Tibial artery (tissue), 4 donors: ENCODE data around the gene MYBBP1A.
A peak's percentile ranks its signal among the peaks of the same experiment; 100 is the strongest.

ENCODE experiments used
- DNase-seq, 2 donors: peaks; one replicate each; pipeline ENCODE4 v3.0.0-alpha.2; 2019
- H3K27ac ChIP-seq, 2 donors: fragments of 200-600 bp; sonication (generic) in 1 of 2; 1 replicate in 1 of 2; 2 replicates in 1 of 2; pipeline ENCODE4 v1.5.1; 2018 to 2019; ENCODE audit warnings: mild to moderate bottlenecking in 1 of 2
- H3K27me3 ChIP-seq, 2 donors: fragments of 200-600 bp; sonication (generic) in 1 of 2; one replicate each; pipeline versions ENCODE4 v1.5.1 to v1.6.0; 2016 to 2019
- H3K36me3 ChIP-seq, 3 donors: fragments of 200-600 bp; sonication (generic) in 2 of 3; one replicate each; pipeline ENCODE4 v1.5.1; 2016 to 2019; ENCODE audit warnings: mild to moderate bottlenecking in 2 of 3
- H3K4me1 ChIP-seq, 4 donors: fragments of 200-600 bp; sonication (generic) in 2 of 4; 1 replicate in 3 of 4; 2 replicates in 1 of 4; pipeline ENCODE4 v1.5.1; 2016 to 2019
- H3K4me3 ChIP-seq, 2 donors: fragments of 200-600 bp; sonication (generic) in 1 of 2; 1 replicate in 1 of 2; 2 replicates in 1 of 2; pipeline ENCODE4 v1.5.1; 2018 to 2019; ENCODE audit warnings: mild to moderate bottlenecking in 2 of 2
- H3K9me3 ChIP-seq, 3 donors: fragments of 200-600 bp; sonication (generic) in 1 of 3; one replicate each; pipeline ENCODE4 v1.5.1; 2016 to 2019
- intact Hi-C: fragments of 100-400 bp; cut with DNase I; formaldehyde crosslinking; loops from one replicate; pipeline ENCODE4 v1.15.0; 2023; ENCODE audit warnings: low total_unique reads
- TF ChIP-seq, protein P1 (sequence below), 2 experiments: fragments of 200-600 bp in 1 of 2; fragments of 450-650 bp in 1 of 2; IDR thresholded peaks; one replicate each; pipeline ENCODE4 v1.5.1; 2017 to 2019; ENCODE audit warnings: antibody characterized with exemption in 2 of 2, mild to moderate bottlenecking in 1 of 2, moderate library complexity in 1 of 2

MYBBP1A gene

DNA sequence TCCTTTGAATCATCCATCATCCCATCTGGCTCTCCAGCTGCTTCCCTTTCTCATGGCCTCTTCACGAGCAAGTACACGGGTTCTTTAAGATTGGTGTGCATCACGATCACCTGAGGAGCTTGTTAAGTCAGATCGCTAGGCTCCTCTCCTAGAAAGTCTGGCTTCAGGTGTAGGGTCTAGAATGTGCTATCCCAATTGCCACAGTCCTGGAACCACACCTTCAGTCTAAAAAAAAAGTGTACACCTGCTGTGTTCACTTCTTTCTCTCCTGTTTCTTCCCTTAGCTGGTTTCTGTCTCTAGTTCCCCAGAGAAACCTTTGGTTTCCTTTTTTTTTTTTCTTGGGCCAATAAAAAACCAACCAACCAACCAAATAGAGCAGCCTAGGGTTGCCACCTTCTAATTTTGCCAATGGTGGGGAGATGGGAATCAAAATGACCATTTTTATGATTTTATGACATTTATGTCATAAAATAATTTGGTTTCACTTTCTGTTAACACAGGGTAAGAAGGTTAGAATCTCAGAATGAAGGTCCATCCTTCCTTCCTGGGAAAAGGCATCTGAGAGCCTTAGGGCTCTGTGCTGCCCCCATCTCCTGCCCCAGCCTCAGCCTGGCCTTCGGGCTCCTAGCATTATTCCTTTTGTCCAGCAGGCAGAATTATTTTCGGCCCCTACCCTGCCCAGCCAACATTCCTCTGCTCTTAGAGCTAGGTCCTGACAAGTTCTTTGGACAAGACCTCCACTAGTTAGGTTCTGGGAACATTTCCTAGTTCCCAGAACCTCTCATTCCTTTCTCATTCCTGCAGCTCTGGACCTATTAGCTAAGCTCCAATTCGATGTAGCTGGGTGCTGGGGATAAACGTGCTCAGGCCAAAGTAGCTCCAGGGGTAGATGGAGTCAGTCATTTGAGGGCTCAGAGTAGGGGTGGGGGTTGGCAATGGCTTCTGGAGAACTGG, 7.1 kb upstream of the MYBBP1A start:
- intact Hi-C loops: no loop called here
- peak overlapping the region; percentile 65 to 70 for H3K27ac ChIP-seq
- no peaks in the 10 kb centered on the region for H3K9me3 ChIP-seq
- DNase-seq: no peak
- no peaks in the 10 kb centered on the region for H3K36me3 ChIP-seq
- peaks cover 0 to 35% (median 13%) of the 10 kb centered on the region in 4 donors for H3K4me1 ChIP-seq
- TF ChIP-seq, protein P1, sequence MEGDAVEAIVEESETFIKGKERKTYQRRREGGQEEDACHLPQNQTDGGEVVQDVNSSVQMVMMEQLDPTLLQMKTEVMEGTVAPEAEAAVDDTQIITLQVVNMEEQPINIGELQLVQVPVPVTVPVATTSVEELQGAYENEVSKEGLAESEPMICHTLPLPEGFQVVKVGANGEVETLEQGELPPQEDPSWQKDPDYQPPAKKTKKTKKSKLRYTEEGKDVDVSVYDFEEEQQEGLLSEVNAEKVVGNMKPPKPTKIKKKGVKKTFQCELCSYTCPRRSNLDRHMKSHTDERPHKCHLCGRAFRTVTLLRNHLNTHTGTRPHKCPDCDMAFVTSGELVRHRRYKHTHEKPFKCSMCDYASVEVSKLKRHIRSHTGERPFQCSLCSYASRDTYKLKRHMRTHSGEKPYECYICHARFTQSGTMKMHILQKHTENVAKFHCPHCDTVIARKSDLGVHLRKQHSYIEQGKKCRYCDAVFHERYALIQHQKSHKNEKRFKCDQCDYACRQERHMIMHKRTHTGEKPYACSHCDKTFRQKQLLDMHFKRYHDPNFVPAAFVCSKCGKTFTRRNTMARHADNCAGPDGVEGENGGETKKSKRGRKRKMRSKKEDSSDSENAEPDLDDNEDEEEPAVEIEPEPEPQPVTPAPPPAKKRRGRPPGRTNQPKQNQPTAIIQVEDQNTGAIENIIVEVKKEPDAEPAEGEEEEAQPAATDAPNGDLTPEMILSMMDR (IDR thresholded peaks at IDR 0.05): no peak
- no peaks in the 10 kb centered on the region for H3K27me3 ChIP-seq
- peak overlapping the region in 1 of 2 donors; percentile 17 for H3K4me3 ChIP-seq

DNA sequence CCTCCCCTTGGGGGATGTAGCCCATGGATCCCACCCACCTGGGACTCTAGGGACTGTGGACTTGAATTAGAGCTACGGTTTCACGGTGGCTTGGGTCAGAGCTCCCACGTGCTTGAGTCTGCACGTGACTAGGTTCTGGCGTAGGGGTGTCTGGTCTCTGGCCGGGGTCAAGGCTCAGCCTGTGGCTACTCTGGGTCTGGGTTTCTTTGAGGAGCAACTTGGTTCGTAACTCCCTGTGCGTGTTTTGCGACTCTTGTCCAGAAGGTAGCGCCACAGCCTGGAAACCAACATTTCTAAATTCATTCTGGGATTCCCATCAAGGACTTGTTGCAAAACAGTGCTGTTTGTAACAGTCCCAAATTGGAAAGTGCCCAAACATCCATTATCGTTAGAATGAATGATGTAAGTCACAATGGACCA, 5.7 kb upstream of the MYBBP1A start:
- Histone ChIP-seq H3K36me3 (no peaks in the 10 kb centered on the region), H3K27me3 (no peaks in the 10 kb centered on the region), H3K4me1 (peaks cover 0 to 39% (median 17%) of the 10 kb centered on the region in 4 donors), H3K27ac (no peak overlapping the region), H3K4me3 (no peak overlapping the region), H3K9me3 (no peaks in the 10 kb centered on the region)
- TF ChIP-seq, protein P1 (IDR thresholded peaks at IDR 0.05): no peak
- intact Hi-C loops: no loop called here
- no peak for DNase-seq

DNA sequence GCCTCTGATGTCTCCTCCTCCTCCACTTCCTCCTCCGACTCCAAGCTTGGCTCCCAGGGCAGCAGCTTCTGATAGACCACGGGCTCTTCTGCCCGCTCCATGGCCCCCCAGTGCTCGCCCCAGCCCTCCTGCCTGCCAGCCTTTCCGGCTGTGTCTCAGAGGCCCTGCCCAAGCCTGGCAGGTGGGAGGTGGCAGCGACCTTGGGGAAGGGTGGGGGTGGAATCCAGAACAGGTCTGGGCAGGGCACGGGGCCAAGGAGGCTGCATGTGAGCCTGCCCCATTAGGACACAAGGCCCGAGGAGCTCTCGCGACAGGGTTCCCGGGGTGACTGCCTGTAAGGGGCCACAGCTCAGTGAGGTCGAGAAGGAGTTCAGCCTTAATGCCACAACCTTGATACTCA, 5.2 kb upstream of the MYBBP1A start, which contains the start of gene GGT6:
Gene GGT6, minus strand, starts transcription at position 157 of the 400 bp plus-strand sequence. Its CDS starts 56 bp downstream, at position 101.
- TF ChIP-seq, protein P1 (IDR thresholded peaks at IDR 0.05): no peak
- intact Hi-C loops: no loop called here
- H3K4me1 ChIP-seq: peaks cover 0 to 40% (median 20%) of the 10 kb centered on the region in 4 donors
- no peaks in the 10 kb centered on the region for H3K9me3 ChIP-seq
- no peak for DNase-seq
- no peaks in the 10 kb centered on the region for H3K27me3 ChIP-seq
- H3K36me3 ChIP-seq: no peaks in the 10 kb centered on the region
- H3K4me3 ChIP-seq: no peak within 1 kb of the TSS
- H3K27ac ChIP-seq: no peak within 1 kb of the TSS

DNA sequence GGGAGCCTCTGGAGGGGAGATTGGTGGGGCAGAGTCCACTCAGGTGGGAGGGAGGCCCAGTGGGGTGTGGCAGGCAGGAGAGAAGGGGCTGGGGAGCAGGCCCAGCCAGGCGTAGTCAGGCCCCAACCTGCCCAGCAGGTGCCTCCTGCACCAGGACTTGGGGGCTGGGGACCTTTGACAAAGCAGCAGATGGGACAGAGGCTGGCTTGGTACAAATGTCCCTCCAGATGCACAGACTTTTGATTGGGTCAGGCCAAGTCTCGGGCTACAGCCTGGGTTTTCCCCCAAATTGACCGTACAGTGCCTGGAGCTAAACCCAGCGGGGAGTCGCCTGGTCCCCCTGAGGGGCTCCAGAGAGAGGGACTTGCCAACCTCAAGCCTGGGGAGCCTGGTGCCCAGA, 4.8 kb upstream of the MYBBP1A start:
- intact Hi-C loops: no loop called here
- Histone ChIP-seq H3K27me3 (no peaks in the 10 kb centered on the region), H3K36me3 (no peaks in the 10 kb centered on the region), H3K9me3 (no peaks in the 10 kb centered on the region), H3K4me3 (no peak overlapping the region), H3K27ac (no peak overlapping the region), H3K4me1 (peaks cover 0 to 40% (median 20%) of the 10 kb centered on the region in 4 donors)
- TF ChIP-seq, protein P1 (IDR thresholded peaks at IDR 0.05): no peak
- DNase-seq: no peak

DNA sequence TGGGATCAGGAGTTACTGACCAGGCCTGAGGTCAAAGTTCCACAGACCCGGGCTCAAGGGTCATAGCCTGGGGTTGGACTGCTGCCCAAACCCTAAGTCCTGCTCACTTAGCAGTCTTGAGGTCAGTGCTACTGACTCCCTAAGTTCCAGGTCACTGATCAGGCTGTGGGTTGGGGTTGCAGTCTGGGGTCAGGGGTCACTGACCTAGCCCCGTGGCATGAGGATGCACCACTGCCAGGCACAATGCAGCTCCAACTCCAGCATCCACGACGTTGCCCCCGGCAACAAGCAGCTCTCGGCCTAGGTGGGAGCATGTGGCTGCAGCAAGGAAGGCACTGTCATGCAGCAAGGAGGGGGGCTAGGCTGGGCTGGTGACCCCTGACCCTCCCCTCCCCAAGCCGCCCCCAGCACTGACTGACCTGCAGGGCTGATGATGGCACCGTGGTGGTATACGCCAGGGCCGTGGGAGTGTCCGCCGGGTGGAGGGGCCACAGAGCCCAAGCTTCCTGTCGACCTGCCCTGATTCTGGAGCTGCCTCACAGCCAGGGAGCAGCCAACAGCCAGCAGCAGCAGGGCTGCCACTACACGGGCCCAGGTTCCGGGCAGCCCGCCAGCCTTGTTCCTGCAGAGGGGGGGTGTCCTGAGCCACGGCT, 4.1 kb upstream of the MYBBP1A start:
- TF ChIP-seq, protein P1 (IDR thresholded peaks at IDR 0.05): no peak
- DNase-seq: no peak
- H3K4me3 ChIP-seq: no peak overlapping the region
- no peaks in the 10 kb centered on the region for H3K9me3 ChIP-seq
- no peak overlapping the region for H3K27ac ChIP-seq
- intact Hi-C loops: no loop called here
- no peaks in the 10 kb centered on the region for H3K36me3 ChIP-seq
- H3K27me3 ChIP-seq: no peaks in the 10 kb centered on the region
- peaks cover 0 to 47% (median 26%) of the 10 kb centered on the region in 4 donors for H3K4me1 ChIP-seq
